Mesothelial cell of epicardium (in vitro differentiated cells): ENCODE data around the gene SLC25A5. TPM values are rescaled to one million over a fixed set of nuclear protein-coding genes. Genes with fewer than 3 reads are reported as not detected.
A peak's percentile ranks its signal among the peaks of the same experiment; 100 is the strongest.

Source experiments
- DNase-seq, 2 experiments: peaks; one replicate each; pipeline ENCODE4 v3.0.0; 2021; ENCODE audit warnings: low spot score in 2 of 2; ENCODE audit not compliant: unreplicated experiment in 2 of 2
- H3K27ac Mint-ChIP-seq: 2 replicates; pipeline ENCODE4 v1.8.0; 2021; ENCODE audit warnings: mixed read lengths
- H3K27me3 Mint-ChIP-seq: 2 replicates; pipeline ENCODE4 v1.8.0; 2021; ENCODE audit warnings: low read depth, mixed read lengths
- H3K36me3 Mint-ChIP-seq: 2 replicates; pipeline ENCODE4 v1.8.0; 2021; ENCODE audit warnings: mixed read lengths
- H3K4me1 Mint-ChIP-seq: 2 replicates; pipeline ENCODE4 v1.8.0; 2021; ENCODE audit warnings: mixed read lengths
- H3K4me3 Mint-ChIP-seq: 2 replicates; pipeline ENCODE4 v1.8.0; 2021; ENCODE audit warnings: mild to moderate bottlenecking, moderate library complexity, mixed read lengths
- H3K9me3 Mint-ChIP-seq: 2 replicates; pipeline ENCODE4 v1.8.0; 2021; ENCODE audit warnings: mixed read lengths
- CTCF ChIP-seq: fragments of 200-600 bp; sonication (generic); IDR thresholded peaks from one replicate; pipeline ENCODE4 v1.5.0; 2021; ENCODE audit warnings: antibody characterized with exemption; ENCODE audit not compliant: unreplicated experiment
- total RNA-seq: library from RNA; stranded (reverse); gene quantifications from 3 replicates; pipeline ENCODE4 v1.2.1, GENCODE V29; 2021

The SLC25A5 gene
- 171 to 179 TPM (median 177 TPM) in 3 replicates for total RNA-seq

GRCh38 chrX:119467842-119468550 lies at the start of gene SLC25A5:
Gene SLC25A5 (plus strand): TSS chrX:119468444. CDS start chrX:119468516, 72 bp downstream.
- Mint-ChIP-seq H3K27me3 (no peaks in the 10 kb centered on the region), H3K27ac (peak within 1 kb of the TSS; percentile 85), H3K36me3 (peaks cover 5% of the 10 kb centered on the region), H3K9me3 (peaks cover 12% of the 10 kb centered on the region), H3K4me1 (no peaks in the 10 kb centered on the region), H3K4me3 (peak within 1 kb of the TSS; percentile 82)
- peak; percentile 64 to 77 for DNase-seq
- no peak for TF ChIP-seq CTCF

GRCh38 chrX:119419146-119419545 lies 49.1 kb upstream of the SLC25A5 start:
- Mint-ChIP-seq H3K36me3 (no peaks in the 10 kb centered on the region), H3K9me3 (peaks cover 9% of the 10 kb centered on the region), H3K27me3 (no peaks in the 10 kb centered on the region), H3K27ac (no peak overlapping the region), H3K4me3 (no peak overlapping the region), H3K4me1 (no peaks in the 10 kb centered on the region)
- TF ChIP-seq CTCF, result no peak
- no peak for DNase-seq

- H3K4me1 Mint-ChIP-seq, result no peaks in the 10 kb centered on the region
- H3K36me3 Mint-ChIP-seq, result no peaks in the 10 kb centered on the region
- no peak for DNase-seq
- no peak for TF ChIP-seq CTCF
- H3K27ac Mint-ChIP-seq, result no peak overlapping the region
- peaks cover 9% of the 10 kb centered on the region for H3K9me3 Mint-ChIP-seq
- no peaks in the 10 kb centered on the region for H3K27me3 Mint-ChIP-seq
- no peak overlapping the region for H3K4me3 Mint-ChIP-seq
Measured at GRCh38 chrX:119419898-119420297, 48.3 kb upstream of the SLC25A5 start.

- Mint-ChIP-seq H3K4me3 (no peak overlapping the region), H3K36me3 (no peaks in the 10 kb centered on the region), H3K27me3 (no peaks in the 10 kb centered on the region), H3K9me3 (peaks cover 9% of the 10 kb centered on the region), H3K27ac (no peak overlapping the region), H3K4me1 (no peaks in the 10 kb centered on the region)
- no peak for DNase-seq
- no peak for TF ChIP-seq CTCF
Measured at GRCh38 chrX:119421016-119421705, 47.1 kb upstream of the SLC25A5 start.

- no peak overlapping the region for H3K4me3 Mint-ChIP-seq
- H3K9me3 Mint-ChIP-seq, result peaks cover 9% of the 10 kb centered on the region
- no peaks in the 10 kb centered on the region for H3K4me1 Mint-ChIP-seq
- peaks cover 2% of the 10 kb centered on the region for H3K36me3 Mint-ChIP-seq
- no peak for DNase-seq
- no peaks in the 10 kb centered on the region for H3K27me3 Mint-ChIP-seq
- no peak for TF ChIP-seq CTCF
- no peak overlapping the region for H3K27ac Mint-ChIP-seq
Measured at GRCh38 chrX:119423631-119424030, 44.6 kb upstream of the SLC25A5 start.
